Stimulated activated effector memory CD8-positive, alpha-beta T cell treated with anti-CD3 and anti-CD28 coated beads, Interleukin-12 subunit alpha, Interleukin-12 subunit beta, amount 100 ng/mL, for 72 hours (primary cell): ENCODE measurements around the gene ZNF14.
"Not testable (repeated sequence)": the region's sequence is repeated elsewhere in the genome, so short reads cannot be mapped to it uniquely, and the experiment has no call there.

ENCODE experiments used
- ATAC-seq: fragments of 150-1000 bp; cut with Tn5 transposase; 2 replicates; pipeline ENCODE4 v1.10.0; 2021
- DNase-seq, 2 donors: peaks; one replicate each; pipeline ENCODE4 v3.0.0; 2021 to 2022; ENCODE audit warnings: low spot score in 2 of 2
- H3K27ac Mint-ChIP-seq: one replicate; pipeline ENCODE4 v1.8.0; 2022; ENCODE audit warnings: mild to moderate bottlenecking, mixed read lengths
- H3K36me3 Mint-ChIP-seq: one replicate; pipeline ENCODE4 v1.8.0; 2022; ENCODE audit warnings: mild to moderate bottlenecking, mixed read lengths
- H3K4me1 Mint-ChIP-seq: one replicate; pipeline ENCODE4 v1.8.0; 2022; ENCODE audit warnings: mixed read lengths
- H3K4me3 Mint-ChIP-seq: one replicate; pipeline ENCODE4 v1.8.0; 2022; ENCODE audit warnings: mild to moderate bottlenecking, mixed read lengths
- H3K9me3 Mint-ChIP-seq: one replicate; pipeline ENCODE4 v1.8.0; 2022; ENCODE audit warnings: mixed read lengths

ZNF14 gene

GRCh38 chr19:19679176-19680073 lies 53.5 kb downstream of the ZNF14 start:
- peaks cover 100% of the 10 kb centered on the region for H3K36me3 Mint-ChIP-seq
- H3K4me1 Mint-ChIP-seq: peaks cover 16% of the 10 kb centered on the region
- peaks cover 2% of the 10 kb centered on the region for H3K9me3 Mint-ChIP-seq
- no peak for ATAC-seq
- H3K4me3 Mint-ChIP-seq: no peak overlapping the region
- DNase-seq: no peak
- no peak overlapping the region for H3K27ac Mint-ChIP-seq

DNA sequence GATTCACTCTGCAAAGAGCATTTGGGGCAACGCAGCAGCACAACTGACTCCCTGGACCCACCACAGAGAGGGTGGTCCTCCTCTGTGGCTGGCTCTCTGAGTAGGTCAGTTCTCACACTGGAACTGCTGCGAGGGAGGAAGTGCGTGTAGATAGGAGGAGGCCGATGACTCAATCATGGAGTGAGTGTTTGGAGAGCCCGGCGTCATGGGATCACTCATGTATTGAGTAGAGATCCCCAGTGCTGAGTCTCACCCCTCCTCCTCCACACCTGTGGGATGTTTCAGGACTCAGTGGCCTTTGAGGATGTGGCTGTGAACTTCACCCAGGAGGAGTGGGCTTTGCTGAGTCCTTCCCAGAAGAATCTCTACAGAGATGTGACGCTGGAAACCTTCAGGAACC lies 55.3 kb downstream of the ZNF14 start:
- H3K4me3 Mint-ChIP-seq: no peak overlapping the region
- ATAC-seq (no peak), DNase-seq (no peak)
- H3K4me1 Mint-ChIP-seq: peaks cover 16% of the 10 kb centered on the region
- H3K9me3 Mint-ChIP-seq: no peaks in the 10 kb centered on the region
- peaks cover 100% of the 10 kb centered on the region for H3K36me3 Mint-ChIP-seq
- peak overlapping the region; percentile 80 for H3K27ac Mint-ChIP-seq

- no peak for ATAC-seq
- Mint-ChIP-seq H3K4me1 (peaks cover 31% of the 10 kb centered on the region), H3K36me3 (peaks cover 100% of the 10 kb centered on the region), H3K4me3 (no peak overlapping the region), H3K9me3 (no peaks in the 10 kb centered on the region), H3K27ac (peak overlapping the region; percentile 34)
- no peak for DNase-seq
Observed at GRCh38 chr19:19674315-19674714, 58.6 kb downstream of the ZNF14 start.

DNA sequence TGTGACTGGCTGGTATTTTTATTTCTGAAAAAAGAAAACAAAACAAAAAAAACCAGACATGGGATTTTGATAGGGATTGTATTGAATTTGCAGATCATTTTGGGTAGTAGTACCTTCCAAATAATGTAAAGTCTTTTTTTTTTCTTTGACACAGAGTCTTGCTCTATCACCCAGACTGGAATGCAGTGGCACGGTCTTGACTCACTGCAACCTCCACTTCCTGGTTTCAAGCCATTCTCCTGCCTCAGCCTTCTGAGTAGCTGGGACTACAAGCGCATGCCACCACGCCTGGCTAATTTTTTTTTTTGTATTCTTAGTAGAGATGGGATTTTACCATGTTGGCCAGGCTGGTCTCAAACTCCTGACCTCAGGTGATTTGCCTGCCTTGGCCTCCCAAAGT lies 60.1 kb downstream of the ZNF14 start:
- H3K36me3 Mint-ChIP-seq: peaks cover 100% of the 10 kb centered on the region
- H3K27ac Mint-ChIP-seq: peak overlapping the region; percentile 56
- DNase-seq (no peak), ATAC-seq (no peak)
- H3K4me1 Mint-ChIP-seq: peaks cover 37% of the 10 kb centered on the region
- H3K9me3 Mint-ChIP-seq: no peaks in the 10 kb centered on the region
- peak overlapping the region; percentile 24 for H3K4me3 Mint-ChIP-seq

- ATAC-seq: no peak
Observed at GRCh38 chr19:19670070-19670551, 62.8 kb downstream of the ZNF14 start.

DNA sequence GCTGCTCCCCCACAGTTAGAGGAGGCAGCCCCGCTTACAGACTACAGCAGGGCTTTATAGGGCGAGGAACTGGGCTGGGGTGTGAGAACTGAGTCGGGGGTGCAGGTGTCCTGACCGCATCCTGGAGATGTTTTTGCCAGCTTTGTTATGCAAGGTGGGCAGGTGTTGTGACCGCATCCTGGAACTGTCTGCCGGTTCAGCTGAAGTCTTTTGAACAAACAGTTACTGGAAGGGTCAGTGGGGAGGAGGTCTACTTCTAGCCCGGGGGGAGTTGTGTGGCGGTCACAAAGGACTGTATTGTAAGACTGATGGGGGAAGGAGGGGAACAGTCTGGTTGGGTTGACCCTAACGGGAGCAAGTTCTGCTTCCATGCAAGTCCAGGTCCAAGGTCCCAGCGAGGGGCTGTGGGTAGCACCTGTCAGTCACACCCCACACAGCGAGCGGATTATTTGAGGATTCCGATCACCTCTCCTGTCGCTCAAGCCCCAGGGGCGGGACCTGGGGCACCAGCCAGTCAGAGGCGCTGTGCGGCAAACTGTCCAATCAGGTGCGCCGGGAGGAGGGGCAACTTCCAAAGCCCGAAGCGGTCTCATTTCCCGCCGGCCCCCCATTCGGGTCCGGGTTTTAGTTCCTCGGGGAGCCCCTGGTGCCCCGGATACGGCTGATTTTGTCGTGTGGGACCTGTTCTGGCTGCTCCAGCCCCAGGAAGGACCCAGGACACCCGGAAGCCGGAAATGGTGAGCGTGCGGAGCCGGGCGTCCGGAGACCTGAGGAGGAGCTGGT lies 64.5 kb downstream of the ZNF14 start, which contains the start of gene ZNF101:
TSS of gene ZNF101 (plus strand) at position 610 of the 783 bp plus-strand sequence. CDS start at position 735, 125 bp downstream.
- H3K4me3 Mint-ChIP-seq: peak within 1 kb of the TSS; percentile 87
- no peaks in the 10 kb centered on the region for H3K9me3 Mint-ChIP-seq
- peak within 1 kb of the TSS; percentile 98 for H3K27ac Mint-ChIP-seq
- peaks cover 24% of the 10 kb centered on the region for H3K4me1 Mint-ChIP-seq
- ATAC-seq (peak; percentile 88), DNase-seq (peak; percentile 87 to 98)
- H3K36me3 Mint-ChIP-seq: peaks cover 64% of the 10 kb centered on the region

More at GRCh38 chr19:19670070-19670551, 62.8 kb downstream of the ZNF14 start:
- Mint-ChIP-seq H3K9me3 (no peaks in the 10 kb centered on the region), H3K4me3 (peak overlapping the region; percentile 87), H3K4me1 (peaks cover 24% of the 10 kb centered on the region), H3K36me3 (peaks cover 74% of the 10 kb centered on the region), H3K27ac (peak overlapping the region; percentile 98)
- DNase-seq: no peak

DNA sequence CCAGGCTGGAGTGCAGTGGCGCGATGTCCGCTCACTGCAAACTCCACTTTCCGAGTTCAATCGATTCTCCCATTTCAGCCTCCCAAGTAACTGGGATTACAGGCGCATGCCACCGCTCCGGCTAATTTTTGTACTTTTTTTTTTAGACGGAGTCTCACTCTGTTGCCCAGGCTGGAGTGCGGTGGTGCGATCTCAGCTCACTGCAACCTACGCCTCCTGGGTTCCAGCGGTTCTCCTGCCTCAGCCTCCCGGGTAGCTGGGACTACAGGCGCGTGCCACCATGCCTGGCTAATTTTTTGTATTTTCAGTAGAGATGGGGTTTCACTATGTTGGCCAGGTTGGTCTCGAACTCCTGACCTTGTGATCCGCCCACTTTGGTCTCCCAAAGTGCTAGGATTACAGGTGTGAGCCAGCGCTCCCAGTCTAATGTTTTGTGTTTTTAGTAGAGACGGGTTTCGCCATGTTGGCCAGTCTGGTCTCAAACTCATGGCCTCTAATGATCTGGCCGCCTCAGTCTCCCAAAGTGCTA lies 67.4 kb downstream of the ZNF14 start:
- not testable (repeated sequence) for DNase-seq, ATAC-seq, H3K27ac Mint-ChIP-seq, H3K9me3 Mint-ChIP-seq, H3K4me3 Mint-ChIP-seq
- Mint-ChIP-seq H3K36me3 (peaks cover 48% of the 10 kb centered on the region), H3K4me1 (peaks cover 40% of the 10 kb centered on the region)

DNA sequence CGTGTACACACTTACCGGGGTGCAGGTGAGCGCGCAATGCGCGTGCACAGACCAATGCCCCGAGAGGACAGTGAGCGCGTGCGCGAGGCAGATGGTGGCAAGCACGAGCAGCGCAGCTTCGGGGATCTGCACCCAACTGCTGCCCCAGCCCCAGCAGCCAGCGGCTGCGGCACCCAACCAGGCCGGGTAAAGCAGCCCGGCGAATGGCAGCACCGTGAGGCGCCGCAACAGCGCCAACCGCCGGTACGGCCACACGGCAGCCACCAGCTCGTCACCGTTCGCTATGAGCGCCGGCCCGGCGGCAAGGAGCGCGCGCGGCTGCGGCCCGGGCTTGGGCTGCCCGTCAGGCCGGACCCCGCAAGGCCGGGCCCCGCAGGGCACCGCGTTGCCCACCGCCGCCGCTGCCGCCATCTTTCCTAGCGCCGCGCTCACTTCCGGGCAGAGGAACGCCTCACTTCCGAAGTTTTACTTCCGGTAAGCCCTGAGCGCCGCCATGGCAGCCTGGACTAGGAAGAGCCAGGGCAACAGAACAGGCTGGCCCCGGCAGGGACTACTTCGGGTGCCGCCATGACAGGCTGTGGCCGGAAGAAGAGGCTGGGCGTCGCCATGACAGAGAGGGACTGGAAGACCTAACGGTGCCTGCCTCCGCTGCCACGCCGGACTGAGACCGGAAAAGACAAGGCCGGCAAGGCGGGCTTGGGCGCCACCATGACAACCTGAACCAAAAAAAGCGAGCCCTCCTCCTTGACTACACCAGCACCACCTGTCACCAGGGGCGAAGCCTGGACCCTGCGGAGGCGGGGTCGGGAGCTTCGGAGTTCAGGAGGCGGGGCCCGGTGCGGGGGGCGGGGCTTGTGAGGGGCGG lies 69.4 kb downstream of the ZNF14 start, which contains the start of gene ATP13A1:
TSS of gene ATP13A1 (minus strand) at position 421 of the 865 bp plus-strand sequence. CDS start at position 411, 10 bp downstream.
- peaks cover 48% of the 10 kb centered on the region for H3K36me3 Mint-ChIP-seq
- no peaks in the 10 kb centered on the region for H3K9me3 Mint-ChIP-seq
- H3K4me3 Mint-ChIP-seq: peak within 1 kb of the TSS; percentile 82
- DNase-seq: peak; percentile 85 to 96
- peak within 1 kb of the TSS; percentile 96 for H3K27ac Mint-ChIP-seq
- peak; percentile 83 for ATAC-seq
- peaks cover 35% of the 10 kb centered on the region for H3K4me1 Mint-ChIP-seq

DNA sequence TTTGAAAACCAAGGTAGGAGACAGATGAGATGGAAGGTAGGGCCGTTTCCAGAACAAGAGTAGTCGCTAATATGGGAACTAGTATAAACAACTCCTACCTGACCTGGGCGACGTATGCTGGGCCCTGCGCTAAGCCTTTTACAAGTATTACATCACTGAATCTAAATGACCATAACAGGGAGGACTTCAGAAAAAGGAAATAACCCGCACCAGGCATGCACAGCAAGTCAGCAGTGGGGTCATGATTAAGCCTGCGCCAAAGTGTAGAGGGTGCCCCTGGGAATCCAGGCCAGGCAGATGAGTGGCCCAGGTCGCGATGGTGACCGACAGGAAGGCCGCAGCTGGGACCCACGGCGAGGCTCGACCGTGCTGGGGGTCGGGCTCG lies 70.0 kb downstream of the ZNF14 start:
- Mint-ChIP-seq H3K36me3 (peaks cover 48% of the 10 kb centered on the region), H3K9me3 (no peaks in the 10 kb centered on the region), H3K4me1 (peaks cover 29% of the 10 kb centered on the region), H3K27ac (peak overlapping the region; percentile 96), H3K4me3 (peak overlapping the region; percentile 82)
- ATAC-seq: peak; percentile 11
- DNase-seq: no peak

- Mint-ChIP-seq H3K4me3 (peak overlapping the region; percentile 82), H3K4me1 (peaks cover 28% of the 10 kb centered on the region), H3K27ac (peak overlapping the region; percentile 96), H3K9me3 (no peaks in the 10 kb centered on the region), H3K36me3 (peaks cover 52% of the 10 kb centered on the region)
- DNase-seq (no peak), ATAC-seq (no peak)
Observed at GRCh38 chr19:19662344-19662743, 70.6 kb downstream of the ZNF14 start.

DNA sequence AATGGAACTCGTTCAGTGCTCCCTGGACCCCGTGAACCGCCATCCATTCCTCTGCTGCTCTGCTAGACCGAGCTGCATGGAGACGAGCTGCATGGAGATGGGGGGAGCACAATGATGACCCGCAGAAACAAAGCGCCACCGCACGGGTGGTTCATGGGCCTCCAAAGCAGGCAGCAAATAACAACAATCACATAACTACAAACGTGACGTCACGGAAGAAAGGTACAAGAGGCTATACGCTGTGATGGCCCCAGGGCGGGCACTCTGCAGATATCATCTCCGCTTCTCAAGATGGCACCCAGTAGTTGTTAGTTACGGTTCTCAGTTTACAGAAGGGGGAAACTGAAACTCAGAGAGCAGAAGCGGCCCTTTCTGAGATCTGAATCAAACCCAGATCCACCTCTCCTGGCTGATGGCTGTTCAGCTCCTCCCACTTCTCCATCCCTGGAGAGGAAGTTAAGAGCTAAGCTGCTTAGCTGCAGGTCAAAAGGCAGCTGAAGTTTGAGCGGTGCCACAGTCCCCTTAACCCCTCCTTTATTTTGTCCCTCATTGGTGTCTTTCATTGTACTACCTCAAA lies 71.1 kb downstream of the ZNF14 start:
- ATAC-seq (peak; percentile 61), DNase-seq (peak; percentile 24 to 81)
- no peaks in the 10 kb centered on the region for H3K9me3 Mint-ChIP-seq
- H3K36me3 Mint-ChIP-seq: peaks cover 58% of the 10 kb centered on the region
- peak overlapping the region; percentile 82 for H3K4me3 Mint-ChIP-seq
- H3K27ac Mint-ChIP-seq: peak overlapping the region; percentile 96
- H3K4me1 Mint-ChIP-seq: peaks cover 28% of the 10 kb centered on the region

DNA sequence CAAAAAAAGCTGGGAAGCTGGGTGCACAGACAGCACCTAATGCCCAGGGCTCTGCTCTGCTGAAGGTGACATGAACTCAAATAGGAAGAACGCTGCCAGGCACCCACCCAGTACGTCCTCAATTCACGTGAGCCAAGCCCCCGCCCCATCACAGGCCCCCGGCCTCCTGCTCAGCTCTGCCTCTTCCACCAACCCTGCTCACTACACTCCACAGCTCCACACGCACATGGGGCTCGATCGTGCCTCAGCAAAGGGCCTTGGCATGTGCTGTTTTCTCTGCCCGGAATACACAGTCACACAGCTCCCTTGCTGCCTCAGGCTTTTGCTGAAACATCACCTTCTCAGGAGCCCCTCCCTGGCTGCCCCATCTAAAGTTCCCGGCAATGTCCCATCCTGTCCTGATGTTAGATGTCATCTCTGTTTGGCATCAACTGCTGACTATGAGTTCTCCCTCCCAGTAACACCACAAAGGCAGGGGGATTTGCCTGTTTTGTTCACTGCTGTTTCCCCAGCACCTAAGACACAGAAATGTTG lies 71.7 kb downstream of the ZNF14 start:
- H3K36me3 Mint-ChIP-seq: peaks cover 64% of the 10 kb centered on the region
- peak overlapping the region; percentile 82 for H3K4me3 Mint-ChIP-seq
- DNase-seq: no peak
- H3K9me3 Mint-ChIP-seq: no peaks in the 10 kb centered on the region
- no peak for ATAC-seq
- H3K4me1 Mint-ChIP-seq: peaks cover 28% of the 10 kb centered on the region
- H3K27ac Mint-ChIP-seq: peak overlapping the region; percentile 96
